CD4-positive, alpha-beta T cell treated with Interferon gamma for 1 hour (primary cell): ENCODE results near the gene ANKRD50.

Experiments used
- DNase-seq: peaks from one replicate; pipeline ENCODE4 v3.0.0-alpha.2; 2020

ANKRD50 gene

GRCh38 chr4:124705393-124705792, 7.1 kb downstream of the ANKRD50 start:
- no peak for DNase-seq

- DNase-seq, result no peak
These were observed 9.4 kb downstream of the ANKRD50 start for GRCh38 chr4:124703154-124703553.

GRCh38 chr4:124697441-124697840, 15.1 kb downstream of the ANKRD50 start:
- DNase-seq, result no peak

- no peak for DNase-seq
These were observed 16.4 kb downstream of the ANKRD50 start for GRCh38 chr4:124696182-124696581.

GRCh38 chr4:124694946-124695598, 17.5 kb downstream of the ANKRD50 start:
- no peak for DNase-seq

GRCh38 chr4:124694306-124694705, 18.2 kb downstream of the ANKRD50 start:
- no peak for DNase-seq

GRCh38 chr4:124691801-124692200, 20.7 kb downstream of the ANKRD50 start:
- DNase-seq, result no peak

GRCh38 chr4:124686279-124686678, 26.3 kb downstream of the ANKRD50 start:
- no peak for DNase-seq

- DNase-seq, result no peak
These were observed 26.7 kb downstream of the ANKRD50 start for GRCh38 chr4:124685851-124686250.

GRCh38 chr4:124684301-124684700, 28.2 kb downstream of the ANKRD50 start:
- no peak for DNase-seq

GRCh38 chr4:124682384-124682783, 30.1 kb downstream of the ANKRD50 start:
- DNase-seq, result no peak

GRCh38 chr4:124666496-124666895, 46.0 kb downstream of the ANKRD50 start:
- no peak for DNase-seq

- no peak for DNase-seq
These were observed 53.7 kb downstream of the ANKRD50 start for GRCh38 chr4:124658795-124659194.

- DNase-seq, result no peak
These were observed 61.9 kb downstream of the ANKRD50 start for GRCh38 chr4:124650614-124651013.

- DNase-seq, result no peak
These were observed 64.9 kb downstream of the ANKRD50 start for GRCh38 chr4:124647599-124647998.

GRCh38 chr4:124644621-124645020, 67.9 kb downstream of the ANKRD50 start:
- no peak for DNase-seq

- no peak for DNase-seq
These were observed 69.7 kb downstream of the ANKRD50 start for GRCh38 chr4:124642846-124643245.

- peak; percentile 15 for DNase-seq
These were observed 70.7 kb downstream of the ANKRD50 start for GRCh38 chr4:124641715-124642381.

- DNase-seq, result no peak
These were observed 72.4 kb downstream of the ANKRD50 start for GRCh38 chr4:124640022-124640730.

GRCh38 chr4:124637321-124637720, 75.2 kb downstream of the ANKRD50 start:
- no peak for DNase-seq

- DNase-seq, result no peak
These were observed 75.7 kb downstream of the ANKRD50 start for GRCh38 chr4:124636788-124637187.

GRCh38 chr4:124635331-124635730, 77.2 kb downstream of the ANKRD50 start:
- DNase-seq, result no peak

GRCh38 chr4:124633285-124633941, 79.1 kb downstream of the ANKRD50 start:
- no peak for DNase-seq

- DNase-seq, result no peak
These were observed 80.1 kb downstream of the ANKRD50 start for GRCh38 chr4:124632439-124632838.
